ENCODE measurements around the gene SAA1.

- no peak for TF ChIP-seq CTCF (IDR thresholded peaks at IDR 0.05)
- no peak for TF ChIP-seq POLR2A (IDR thresholded peaks at IDR 0.05)
- TF ChIP-seq POLR2AphosphoS5 (IDR thresholded peaks at IDR 0.05; ENCODE audit: insufficient read depth in 1 of 2, low read depth in 1 of 2): no peak
Measured at GRCh38 chr11:18294862-18295261, 28.8 kb downstream of the SAA1 start.
